SK-MEL-5 (cell line): ENCODE data around the gene MAEL. TPM values are rescaled to one million over a fixed set of nuclear protein-coding genes. Genes with fewer than 3 reads are reported as not detected.
"Not testable (repeated sequence)": the region's sequence is repeated elsewhere in the genome, so short reads cannot be mapped to it uniquely, and the experiment has no call there.

Experiments
- DNase-seq: peaks from one replicate; pipeline ENCODE4 v3.0.0-alpha.2; 2016; ENCODE audit warnings: low read depth, low spot score
- in situ Hi-C: cut with HindIII; loops from 2 replicates; pipeline ENCODE4 v1.10.0; 2016; ENCODE audit warnings: low sequenced_read_pairs, high pct_unique_total_duplicates, low pct_unique_long_range_greater_than_20kb
- total RNA-seq: library from RNA; depleted of rRNA; stranded (reverse); fragments of >200 nt; shearing (Covaris generic); gene quantifications from 2 replicates; pipeline ENCODE4 v1.2.3, GENCODE V29; 2014

The MAEL gene
- total RNA-seq, 1 experiment from 2014 or later = not detected

GRCh38 chr1:167029553-167029952 lies 40.5 kb downstream of the MAEL start:
- DNase-seq, in situ Hi-C loops: not testable (repeated sequence)

GRCh38 chr1:167033646-167034045 lies 44.6 kb downstream of the MAEL start:
- in situ Hi-C loops = no loop called here

GRCh38 chr1:167043752-167044488 lies 54.8 kb downstream of the MAEL start:
- DNase-seq = peak; percentile 27
- in situ Hi-C loops = no loop called here

More at GRCh38 chr1:167033646-167034045, 44.6 kb downstream of the MAEL start:
- no peak for DNase-seq

- in situ Hi-C loops = no loop called here
- no peak for DNase-seq
Measured at GRCh38 chr1:167051907-167052306, 62.8 kb downstream of the MAEL start.

GRCh38 chr1:167052389-167052788 lies 63.3 kb downstream of the MAEL start:
- in situ Hi-C loops = no loop called here
- DNase-seq = peak; percentile 60

GRCh38 chr1:167054531-167054930 lies 65.5 kb downstream of the MAEL start:
- no peak for DNase-seq
- in situ Hi-C loops = no loop called here

GRCh38 chr1:167054946-167055630 lies 66.0 kb downstream of the MAEL start:
- in situ Hi-C loops = no loop called here
- DNase-seq = no peak

- DNase-seq = no peak
- in situ Hi-C loops = no loop called here
Measured at GRCh38 chr1:167056529-167057231, 67.6 kb downstream of the MAEL start.

GRCh38 chr1:167057241-167057688 lies 68.2 kb downstream of the MAEL start:
- peak; percentile 69 for DNase-seq
- in situ Hi-C loops = no loop called here

GRCh38 chr1:167059045-167059808 lies 70.1 kb downstream of the MAEL start:
- peak; percentile 79 for DNase-seq
- in situ Hi-C loops = no loop called here

GRCh38 chr1:167059809-167060107 lies 70.7 kb downstream of the MAEL start:
- DNase-seq = no peak
- in situ Hi-C loops = no loop called here

- in situ Hi-C loops = no loop called here
- DNase-seq = peak; percentile 46
Measured at GRCh38 chr1:167060141-167061072, 71.3 kb downstream of the MAEL start.

GRCh38 chr1:167061073-167061464 lies 72.0 kb downstream of the MAEL start:
- no peak for DNase-seq
- in situ Hi-C loops = no loop called here

- DNase-seq = no peak
- in situ Hi-C loops = no loop called here
Measured at GRCh38 chr1:167064621-167065020, 75.5 kb downstream of the MAEL start.

- in situ Hi-C loops = no loop called here
Measured at GRCh38 chr1:167065471-167065870, 76.4 kb downstream of the MAEL start.

GRCh38 chr1:167066333-167067122 lies 77.4 kb downstream of the MAEL start:
- in situ Hi-C loops = no loop called here
- DNase-seq = peak; percentile 75

More at GRCh38 chr1:167065471-167065870, 76.4 kb downstream of the MAEL start:
- no peak for DNase-seq
